KOPT-K1 (cell line): ENCODE data around the gene STARD13.

Source experiments
- H3K27ac ChIP-seq: fragments of 200-600 bp; sonication (generic); 2 replicates; pipeline ENCODE4 v1.5.1; 2016; ENCODE audit warnings: antibody characterized with exemption, mild to moderate bottlenecking, low read depth, low read length; ENCODE audit not compliant: poor library complexity, severe bottlenecking
- H3K36me3 ChIP-seq: fragments of 200-600 bp; sonication (generic); 2 replicates; pipeline ENCODE4 v1.5.1; 2017; ENCODE audit warnings: antibody characterized with exemption, mild to moderate bottlenecking, low read length, moderate library complexity; ENCODE audit not compliant: insufficient read depth
- H3K9me3 ChIP-seq: fragments of 200-600 bp; sonication (generic); 2 replicates; pipeline ENCODE4 v1.5.1; 2017; ENCODE audit warnings: antibody characterized with exemption, low read length, mild to moderate bottlenecking; ENCODE audit not compliant: insufficient read depth, poor library complexity, severe bottlenecking

STARD13 gene

DNA sequence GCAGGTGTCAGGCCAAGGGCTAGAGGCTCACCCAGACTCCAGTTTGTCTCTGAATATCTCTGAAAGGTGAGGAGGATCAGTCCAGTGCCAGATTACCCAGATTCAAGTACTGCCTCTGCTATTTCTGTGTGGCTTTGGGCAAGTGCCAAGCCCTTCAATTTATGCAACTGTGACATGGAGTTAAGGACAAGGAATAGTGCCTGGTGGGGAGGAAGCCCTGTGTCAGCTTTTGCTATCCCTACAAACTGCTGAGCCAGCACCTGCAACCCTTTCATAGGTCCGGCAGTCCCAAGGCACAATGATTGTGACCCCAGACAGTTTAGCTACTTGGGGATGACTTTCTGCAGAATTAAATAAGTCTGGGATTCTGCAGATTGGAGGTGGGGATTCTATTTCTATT is 146.4 kb downstream of the STARD13 start:
- Histone ChIP-seq H3K27ac (no peak overlapping the region), H3K36me3 (no peaks in the 10 kb centered on the region), H3K9me3 (peaks cover 9% of the 10 kb centered on the region)

DNA sequence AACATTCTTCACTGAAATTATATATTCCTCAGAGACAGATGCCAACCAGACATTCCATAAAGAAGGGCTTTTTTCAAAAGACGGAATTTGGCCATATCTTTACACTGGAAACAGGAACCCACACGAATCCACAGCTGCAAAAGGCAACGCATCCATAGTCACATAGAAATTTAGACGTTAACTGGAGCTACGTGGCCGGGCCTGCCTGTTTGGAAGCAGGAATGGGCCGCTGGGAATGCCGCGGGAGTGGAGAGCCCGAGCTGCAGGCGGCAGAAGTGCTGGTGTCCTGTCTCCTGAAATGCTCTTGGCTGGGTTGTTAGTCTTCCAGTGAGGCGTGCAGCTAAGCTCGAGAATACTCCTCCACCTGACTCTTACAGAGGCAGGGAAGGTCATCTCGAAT is 147.1 kb downstream of the STARD13 start:
- Histone ChIP-seq H3K9me3 (peaks cover 9% of the 10 kb centered on the region), H3K36me3 (no peaks in the 10 kb centered on the region), H3K27ac (no peak overlapping the region)

GRCh38 chr13:33137721-33138120 is 147.8 kb downstream of the STARD13 start:
- no peaks in the 10 kb centered on the region for H3K36me3 ChIP-seq
- H3K27ac ChIP-seq = no peak overlapping the region
- peaks cover 9% of the 10 kb centered on the region for H3K9me3 ChIP-seq

- Histone ChIP-seq H3K9me3 (peaks cover 9% of the 10 kb centered on the region), H3K27ac (no peak overlapping the region), H3K36me3 (no peaks in the 10 kb centered on the region)
Measured at GRCh38 chr13:33135097-33135496, 150.5 kb downstream of the STARD13 start.

DNA sequence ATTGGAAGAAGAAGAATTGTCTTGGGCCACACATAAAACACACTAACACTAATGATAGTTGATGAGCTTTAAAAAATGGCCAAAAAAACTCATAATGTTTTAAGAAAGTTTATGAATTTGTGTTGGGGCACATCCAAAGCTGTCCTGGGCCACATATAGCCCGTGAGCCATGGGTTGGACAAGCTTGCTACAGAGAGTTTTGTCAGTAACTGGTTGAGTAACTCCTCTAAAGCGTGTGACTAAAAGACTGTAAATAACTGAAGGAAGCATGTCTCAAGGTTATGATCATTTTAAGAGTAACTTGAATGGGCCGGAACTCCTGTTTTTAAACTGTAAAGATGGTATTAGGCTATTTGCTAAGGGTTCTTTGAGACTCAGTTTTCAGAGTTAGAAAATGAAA is 151.3 kb downstream of the STARD13 start:
- no peak overlapping the region for H3K27ac ChIP-seq
- no peaks in the 10 kb centered on the region for H3K36me3 ChIP-seq
- peaks cover 9% of the 10 kb centered on the region for H3K9me3 ChIP-seq

DNA sequence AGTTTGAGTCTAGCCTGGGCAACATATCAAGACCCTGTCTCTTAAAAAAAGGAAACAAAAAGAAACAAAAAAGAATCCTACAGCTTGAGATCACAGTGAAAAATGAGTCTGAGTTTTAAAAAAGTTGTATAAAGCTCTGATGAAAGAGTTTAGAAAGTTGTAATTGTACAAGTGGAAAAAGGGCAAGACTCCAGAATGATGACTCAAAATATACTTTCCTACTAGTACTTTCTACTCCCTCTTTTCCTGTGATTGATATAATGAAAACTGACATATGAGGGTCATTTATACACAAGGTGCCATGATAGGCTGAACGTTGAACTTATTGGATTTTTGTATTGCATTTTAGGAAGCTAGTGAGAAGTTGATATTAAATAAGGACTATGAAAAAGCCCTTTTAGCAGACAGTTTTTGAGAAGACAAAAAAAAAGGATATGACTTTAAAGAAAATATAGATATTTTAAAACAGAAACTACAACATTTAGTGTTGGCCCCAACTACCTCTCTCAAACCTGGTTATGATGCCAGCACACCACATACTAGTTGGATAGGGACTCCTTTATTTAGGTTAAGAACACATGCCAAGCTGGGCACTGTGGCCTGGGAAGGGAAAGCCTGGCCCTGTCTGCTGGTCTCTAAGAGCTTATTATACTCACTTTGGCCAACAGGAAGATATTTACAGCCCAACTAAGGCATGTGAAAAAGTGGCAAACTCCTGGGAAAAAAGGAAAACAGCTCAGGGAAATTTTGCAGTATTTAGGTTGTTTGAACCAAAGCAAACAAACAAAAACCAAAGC is 152.7 kb downstream of the STARD13 start:
- Histone ChIP-seq H3K9me3 (peaks cover 9% of the 10 kb centered on the region), H3K27ac (no peak overlapping the region), H3K36me3 (no peaks in the 10 kb centered on the region)

DNA sequence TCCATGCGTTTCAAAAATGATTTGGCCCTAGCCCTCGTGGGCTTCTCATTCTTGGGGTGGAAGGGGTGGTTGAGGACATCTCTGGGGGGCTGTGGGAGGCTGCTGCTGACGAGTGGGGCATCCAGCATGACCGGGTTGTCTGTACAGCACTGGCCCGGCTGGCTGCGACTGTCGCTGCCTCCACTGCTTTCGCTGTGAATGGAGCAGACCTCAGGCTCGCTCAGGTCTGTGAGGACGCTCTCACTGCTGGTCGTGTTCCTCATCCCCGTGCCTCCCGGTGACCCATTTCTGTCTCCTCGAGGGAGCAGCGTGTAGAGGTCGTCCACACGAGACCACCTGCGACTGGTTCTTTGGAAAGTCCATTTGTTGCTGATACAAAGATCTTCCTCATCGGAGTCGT is 155.7 kb downstream of the STARD13 start:
- no peaks in the 10 kb centered on the region for H3K9me3 ChIP-seq
- H3K36me3 ChIP-seq = no peaks in the 10 kb centered on the region
- no peak overlapping the region for H3K27ac ChIP-seq

- H3K27ac ChIP-seq = no peak overlapping the region
- H3K9me3 ChIP-seq = no peaks in the 10 kb centered on the region
- H3K36me3 ChIP-seq = no peaks in the 10 kb centered on the region
Measured at GRCh38 chr13:33129094-33129832, 156.3 kb downstream of the STARD13 start.

- Histone ChIP-seq H3K9me3 (no peaks in the 10 kb centered on the region), H3K27ac (no peak overlapping the region), H3K36me3 (no peaks in the 10 kb centered on the region)
Measured at GRCh38 chr13:33128134-33128533, 157.4 kb downstream of the STARD13 start.

DNA sequence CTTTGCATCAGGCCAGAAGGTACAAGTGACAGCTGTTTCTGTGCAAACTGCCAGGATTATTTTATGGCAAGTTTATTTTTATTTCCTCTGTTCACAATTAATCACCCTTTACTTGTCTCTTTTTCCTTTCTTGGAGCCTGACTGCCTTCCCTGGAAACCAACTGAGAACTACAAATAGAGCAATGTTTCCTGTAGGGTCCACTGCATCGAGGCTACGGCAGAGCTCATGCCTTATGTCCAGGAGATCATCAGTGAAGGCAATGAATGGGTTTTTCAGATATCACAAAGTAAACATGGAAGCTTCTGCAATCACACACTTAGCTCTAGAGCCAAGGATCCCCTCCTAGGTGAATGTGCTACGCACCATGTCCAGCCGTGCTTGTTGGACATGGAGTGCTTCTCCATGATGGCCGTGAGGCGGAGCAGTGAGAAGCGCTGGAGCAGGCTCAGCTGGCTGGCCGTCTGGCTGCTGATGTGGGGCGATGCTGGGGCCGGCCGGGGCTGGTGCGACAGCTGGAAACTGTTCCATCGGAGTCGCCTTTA is 158.5 kb downstream of the STARD13 start:
- Histone ChIP-seq H3K36me3 (no peaks in the 10 kb centered on the region), H3K27ac (no peak overlapping the region), H3K9me3 (no peaks in the 10 kb centered on the region)

DNA sequence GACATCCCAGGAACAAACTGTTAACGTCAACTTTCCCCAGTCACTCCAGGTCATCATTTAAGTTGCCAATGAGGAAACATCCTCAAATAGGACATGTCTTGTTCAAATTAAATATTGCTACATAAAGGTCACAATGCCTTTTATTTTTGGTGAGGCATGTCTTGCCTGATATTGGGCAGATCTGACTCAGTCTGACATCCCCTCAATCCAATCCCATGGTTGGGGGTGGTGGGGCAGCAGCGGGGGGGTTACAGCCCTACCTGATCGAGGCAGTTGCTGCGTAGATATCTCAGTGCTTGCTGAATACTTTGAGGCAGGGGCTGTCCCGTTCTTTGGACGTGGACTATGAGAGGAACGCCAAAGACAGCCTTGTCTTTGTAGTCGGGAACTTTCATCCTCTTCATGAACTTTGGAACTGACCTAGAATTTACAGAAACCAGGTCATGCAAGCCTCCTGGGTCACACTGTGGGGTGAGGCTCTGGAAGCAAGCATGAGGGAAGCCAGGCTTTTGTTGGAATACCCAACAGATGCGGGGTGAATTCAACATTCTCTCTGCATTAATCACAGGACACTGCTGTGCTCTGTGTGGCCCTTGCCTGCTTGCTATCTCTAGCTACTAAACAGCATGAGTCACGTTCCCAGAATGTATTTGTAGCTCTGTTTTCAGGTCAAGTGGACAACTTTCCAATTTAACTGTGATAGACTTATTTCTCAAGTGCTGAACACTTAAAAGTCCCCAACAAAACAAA is 159.6 kb downstream of the STARD13 start:
- Histone ChIP-seq H3K36me3 (no peaks in the 10 kb centered on the region), H3K9me3 (no peaks in the 10 kb centered on the region), H3K27ac (no peak overlapping the region)

DNA sequence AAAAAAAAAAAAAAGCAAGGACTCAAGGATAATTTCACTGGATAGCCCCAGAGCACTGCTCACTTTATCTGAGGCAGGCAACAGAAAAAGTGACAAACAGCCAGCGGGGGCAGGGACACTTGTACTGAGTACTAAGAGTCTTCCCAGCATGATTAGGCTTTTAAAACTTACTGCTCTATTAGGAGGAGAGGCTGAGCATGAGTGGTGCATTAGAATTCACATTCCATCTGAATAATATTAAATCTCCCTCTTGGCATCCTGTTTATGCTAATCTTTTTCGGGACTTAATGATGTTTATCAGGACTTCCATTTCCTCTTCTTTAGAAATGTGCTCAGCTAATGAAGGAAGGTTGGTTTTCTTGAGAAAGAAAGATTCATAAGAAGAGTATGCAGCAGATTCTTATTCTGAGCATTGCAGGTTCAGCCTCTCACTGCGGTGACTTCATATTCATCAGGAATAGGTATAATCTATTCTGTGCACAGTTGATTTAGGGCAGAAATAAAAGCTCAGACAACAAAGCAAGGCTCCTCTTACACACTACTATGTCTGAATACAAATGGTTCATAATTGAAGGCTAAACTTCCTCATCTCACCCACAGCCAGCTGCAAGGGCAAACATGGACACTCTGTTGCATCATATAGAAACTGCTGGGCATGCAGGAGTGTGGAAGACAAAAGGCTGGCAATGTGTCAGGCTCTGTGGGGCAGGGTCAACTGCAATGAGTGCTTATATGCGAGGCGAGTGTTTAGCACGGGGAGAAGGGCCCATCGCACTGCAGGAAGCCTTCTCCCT is 162.3 kb downstream of the STARD13 start:
- Histone ChIP-seq H3K36me3 (no peaks in the 10 kb centered on the region), H3K27ac (no peak overlapping the region)

GRCh38 chr13:33119856-33120543 is 165.6 kb downstream of the STARD13 start:
- Histone ChIP-seq H3K36me3 (no peaks in the 10 kb centered on the region), H3K9me3 (no peaks in the 10 kb centered on the region), H3K27ac (no peak overlapping the region)

More for the DNA sequence above, 162.3 kb downstream of the STARD13 start:
- H3K9me3 ChIP-seq = no peaks in the 10 kb centered on the region
